H1 (cell line): ENCODE data around the gene C9orf152. TPM values are rescaled to one million over a fixed set of nuclear protein-coding genes. Genes with fewer than 3 reads are reported as not detected.

ENCODE experiments used
- CTCF ChIA-PET: fragments of 300-600 bp; sonication (Branson Sonifier 250); formaldehyde crosslinking; loops from one replicate; lab custom pipeline; 2021; ENCODE audit not compliant: partially characterized antibody; lab: Charles Lee
- POLR2A ChIA-PET: fragments of 300-600 bp; sonication (Branson Sonifier 250); formaldehyde crosslinking; loops from one replicate; lab custom pipeline; 2021; ENCODE audit warnings: inconsistent platforms; ENCODE audit not compliant: partially characterized antibody; lab: Charles Lee
- DNase-seq, 2 experiments: peaks; one replicate each; pipeline versions ENCODE4 v3.0.0 to v3.0.0-alpha.2; 2010 to 2022; ENCODE audit warnings: low spot score in 2 of 2, low read depth in 1 of 2, mixed read lengths in 1 of 2
- FAIRE-seq: peaks from 2 replicates; lab custom pipeline; 2011; peaks lifted over from hg19 to GRCh38; lab: Jason Lieb, UNC
- H2AFZ ChIP-seq: 2 replicates; pipeline ENCODE4 v1.8.1; 2012; ENCODE audit warnings: low read length, inconsistent platforms
- H2AK5ac ChIP-seq: 2 replicates; pipeline ENCODE4 v1.6.1; 2013; ENCODE audit warnings: low read depth, low read length
- H2BK120ac ChIP-seq: replicated peaks from 2 replicates; pipeline ENCODE3; 2013; ENCODE audit warnings: low read depth, low read length, inconsistent platforms
- H2BK12ac ChIP-seq: 2 replicates; pipeline ENCODE4 v1.6.1; 2013; ENCODE audit warnings: low read depth, low read length
- H2BK15ac ChIP-seq: 2 replicates; pipeline ENCODE4 v1.6.1; 2013; ENCODE audit warnings: low read length
- H2BK20ac ChIP-seq: 2 replicates; pipeline ENCODE4 v1.6.1; 2013; ENCODE audit warnings: low read length
- H2BK5ac ChIP-seq: 2 replicates; pipeline ENCODE4 v1.6.1; 2013; ENCODE audit warnings: low read depth, low read length
- H3K14ac ChIP-seq: 2 replicates; pipeline ENCODE4 v1.6.1; 2013; ENCODE audit warnings: inconsistent platforms; ENCODE audit not compliant: insufficient read length
- H3K18ac ChIP-seq: 2 replicates; pipeline ENCODE4 v1.6.1; 2013; ENCODE audit warnings: low read length; ENCODE audit errors: extremely low read depth
- H3K23ac ChIP-seq: 2 replicates; pipeline ENCODE4 v1.6.1; 2013; ENCODE audit warnings: inconsistent platforms; ENCODE audit not compliant: insufficient read length
- H3K23me2 ChIP-seq: 2 replicates; pipeline ENCODE4 v1.6.1; 2013; ENCODE audit warnings: low read depth, low read length
- H3K27ac ChIP-seq: 2 replicates; pipeline ENCODE4 v1.6.1; 2011; ENCODE audit warnings: low read depth, low read length, inconsistent platforms
- H3K27me3 ChIP-seq, 4 experiments: replicated peaks in 1 of 4; 1 replicate in 1 of 4; 2 replicates in 3 of 4; pipeline versions ENCODE4 v1.6.1 to v1.8.1; 2011 to 2013; ENCODE audit warnings: low read length in 3 of 4, mild to moderate bottlenecking in 3 of 4, inconsistent platforms in 2 of 4, mixed read lengths in 2 of 4, moderate library complexity in 1 of 4; ENCODE audit not compliant: control insufficient read depth in 3 of 4, insufficient read depth in 3 of 4; ENCODE audit errors: extremely low read depth in 1 of 4
- H3K36me3 ChIP-seq, 4 experiments: 2 replicates each; pipeline versions ENCODE4 v1.6.1 to v1.8.1; 2011 to 2013; ENCODE audit warnings: mild to moderate bottlenecking in 4 of 4, low read length in 3 of 4, moderate library complexity in 2 of 4, control low read depth in 1 of 4, inconsistent platforms in 1 of 4; ENCODE audit not compliant: insufficient read depth in 4 of 4, control insufficient read depth in 2 of 4
- H3K4ac ChIP-seq: replicated peaks from 2 replicates; pipeline ENCODE3; 2013; ENCODE audit warnings: low read length, low read depth, mixed read lengths, inconsistent platforms; ENCODE audit not compliant: insufficient read length
- H3K4me1 ChIP-seq, 4 experiments: replicated peaks in 1 of 4; 1 replicate in 1 of 4; 2 replicates in 3 of 4; pipeline versions ENCODE4 v1.6.1 to v1.8.1; 2011 to 2013; ENCODE audit warnings: low read length in 3 of 4, inconsistent platforms in 2 of 4, mixed read lengths in 1 of 4; ENCODE audit not compliant: insufficient read depth in 4 of 4, control insufficient read depth in 3 of 4
- H3K4me2 ChIP-seq, 2 experiments: 2 replicates each; pipeline versions ENCODE4 v1.6.1 to v1.8.1; 2011 to 2013; ENCODE audit warnings: low read depth in 2 of 2, low read length in 2 of 2, control low read depth in 1 of 2, inconsistent platforms in 1 of 2, mild to moderate bottlenecking in 1 of 2; ENCODE audit not compliant: insufficient read depth in 1 of 2
- H3K4me3 ChIP-seq, 4 experiments: fragments of 200-600, 300-600 bp in 1 of 4; sonication (generic), shearing (Covaris generic), sonication (Bioruptor Twin) in 1 of 4; 2 replicates each; pipeline versions ENCODE4 v1.5.1 to v1.8.1; 2011 to 2016; ENCODE audit warnings: low read length in 4 of 4, low read depth in 3 of 4, control low read depth in 2 of 4, inconsistent platforms in 2 of 4, mild to moderate bottlenecking in 2 of 4, mixed read lengths in 1 of 4, moderate library complexity in 1 of 4; ENCODE audit not compliant: insufficient read depth in 2 of 4; ENCODE audit errors: extremely low read depth in 1 of 4
- H3K56ac ChIP-seq: replicated peaks from 2 replicates; pipeline ENCODE3; 2013; ENCODE audit warnings: low read depth, mild to moderate bottlenecking, mixed read lengths, low read length, inconsistent platforms; ENCODE audit not compliant: insufficient read length
- H3K79me1 ChIP-seq: 2 replicates; pipeline ENCODE4 v1.6.1; 2013; ENCODE audit warnings: low read depth, low read length, control low read depth
- H3K79me2 ChIP-seq, 2 experiments: 2 replicates each; pipeline versions ENCODE4 v1.6.1 to v1.8.1; 2012 to 2013; ENCODE audit warnings: low read length in 2 of 2, mild to moderate bottlenecking in 2 of 2, inconsistent platforms in 1 of 2; ENCODE audit not compliant: insufficient read depth in 2 of 2, control insufficient read depth in 1 of 2
- H3K9ac ChIP-seq, 4 experiments: replicated peaks in 1 of 4; 1 replicate in 1 of 4; 2 replicates in 3 of 4; pipeline versions ENCODE4 v1.6.1 to v1.8.1; 2011 to 2013; ENCODE audit warnings: low read depth in 3 of 4, low read length in 3 of 4, control low read depth in 2 of 4, mild to moderate bottlenecking in 2 of 4, moderate library complexity in 2 of 4, inconsistent platforms in 1 of 4; ENCODE audit errors: extremely low read depth in 1 of 4
- H3K9me3 ChIP-seq, 2 experiments: 2 replicates each; pipeline versions ENCODE4 v1.6.1 to v1.8.1; 2012 to 2013; ENCODE audit warnings: mild to moderate bottlenecking in 2 of 2, moderate library complexity in 2 of 2, control low read depth in 1 of 2, inconsistent platforms in 1 of 2, low read depth in 1 of 2, low read length in 1 of 2, mixed read lengths in 1 of 2; ENCODE audit not compliant: insufficient read depth in 2 of 2
- H4K20me1 ChIP-seq, 2 experiments: replicated peaks in 1 of 2; 2 replicates each; pipeline versions ENCODE3 to v1.8.1; 2011 to 2013; ENCODE audit warnings: inconsistent platforms in 2 of 2, low read length in 2 of 2, mild to moderate bottlenecking in 1 of 2; ENCODE audit not compliant: insufficient read depth in 2 of 2, control insufficient read depth in 1 of 2
- H4K5ac ChIP-seq: 2 replicates; pipeline ENCODE4 v1.6.1; 2013; ENCODE audit warnings: low read length, low read depth, mixed read lengths, inconsistent platforms; ENCODE audit not compliant: insufficient read length
- H4K8ac ChIP-seq: 2 replicates; pipeline ENCODE4 v1.8.0; 2013; ENCODE audit warnings: mild to moderate bottlenecking, moderate library complexity, low read length, inconsistent platforms; ENCODE audit not compliant: insufficient read depth; ENCODE audit errors: extremely low read depth
- H4K91ac ChIP-seq: replicated peaks from 2 replicates; pipeline ENCODE3; 2013; ENCODE audit warnings: low read length, mixed read lengths, inconsistent platforms; ENCODE audit not compliant: insufficient read length
- CHD1 ChIP-seq: IDR thresholded peaks from 2 replicates; pipeline ENCODE4 v1.6.1; 2012; ENCODE audit warnings: low read depth, low read length, improper control_type of control experiment
- CREB1 ChIP-seq: IDR thresholded peaks from 2 replicates; pipeline ENCODE4 v1.6.1; 2012; ENCODE audit warnings: inconsistent platforms
- EZH2 ChIP-seq: fragments of 200-600 bp; sonication (generic); IDR thresholded peaks from 2 replicates; pipeline ENCODE4 v1.7.1; 2012; ENCODE audit warnings: low read depth, mild to moderate bottlenecking, moderate library complexity, low read length, inconsistent platforms; ENCODE audit not compliant: severe bottlenecking
- JUND ChIP-seq: IDR thresholded peaks from 2 replicates; pipeline ENCODE4 v1.6.1; 2011; ENCODE audit warnings: mild to moderate bottlenecking, improper control_type of control experiment, low read length
- MAFK ChIP-seq: IDR thresholded peaks from 2 replicates; pipeline ENCODE4 v1.6.1; 2012; ENCODE audit warnings: low read depth, mild to moderate bottlenecking, improper control_type of control experiment, low read length
- MAX ChIP-seq: IDR thresholded peaks from 2 replicates; pipeline ENCODE4 v1.6.1; 2012; ENCODE audit warnings: inconsistent platforms
- NANOG ChIP-seq: IDR thresholded peaks from 2 replicates; pipeline ENCODE4 v1.6.1; 2011; ENCODE audit warnings: low read length, low read depth, mild to moderate bottlenecking, inconsistent platforms; ENCODE audit not compliant: insufficient read depth, poor library complexity, severe bottlenecking
- RNF2 ChIP-seq: fragments of 200-900, 300-1000 bp; sonication (generic); IDR thresholded peaks from 2 replicates; pipeline ENCODE4 v1.7.1; 2016; ENCODE audit warnings: borderline replicate concordance, low read depth, mild to moderate bottlenecking, antibody characterized with exemption, low read length; ENCODE audit not compliant: poor library complexity, severe bottlenecking; ENCODE audit errors: missing control alignments
- SAP30 ChIP-seq: fragments of 300-600 bp; sonication (generic); IDR thresholded peaks from 2 replicates; pipeline ENCODE4 v1.7.1; 2012; ENCODE audit warnings: low read length, moderate library complexity, mild to moderate bottlenecking, inconsistent platforms; ENCODE audit not compliant: insufficient read depth, insufficient replicate concordance
- SUZ12 ChIP-seq: fragments of 200-600 bp; sonication (generic); IDR thresholded peaks from 2 replicates; pipeline ENCODE4 v1.6.1; 2012; ENCODE audit warnings: mild to moderate bottlenecking, inconsistent platforms, low read length, moderate library complexity, mixed read lengths
- TBP ChIP-seq: IDR thresholded peaks from 2 replicates; pipeline ENCODE4 v1.6.1; 2011; ENCODE audit warnings: low read depth, low read length, improper control_type of control experiment
- YY1 ChIP-seq: IDR thresholded peaks from 2 replicates; pipeline ENCODE4 v1.6.1; 2011; ENCODE audit warnings: low read depth, mild to moderate bottlenecking, low read length
- WGBS, 2 experiments: shearing (Covaris generic) in 1 of 2; methylation state at CpG; one replicate each; pipeline versions ENCODE4 v1.1.6 to v1.1.7; 2013 to 2015; ENCODE audit warnings: low lambda C conversion rate in 2 of 2, mixed read lengths in 2 of 2, inconsistent platforms in 1 of 2, low coverage in 1 of 2, missing lambda C conversion rate in 1 of 2; ENCODE audit not compliant: insufficient replicate concordance in 2 of 2, insufficient coverage in 1 of 2, insufficient read length in 1 of 2; ENCODE audit errors: extremely low coverage in 1 of 2, missing lambda C conversion rate in 1 of 2; 5-methylcytosine and 5-hydroxymethylcytosine counted together
- polyA plus RNA-seq, 7 experiments: library from polyadenylated mRNA; depleted of rRNA in 3 of 7; stranded (reverse) in 5 of 7; unstranded in 2 of 7; fragments of >200 nt in 5 of 7; fragments of 200-250 nt in 2 of 7; gene quantifications; 1 replicate in 5 of 7; 2 replicates in 1 of 7; 4 replicates in 1 of 7; pipeline versions ENCODE4 v1.2.1 to v1.2.3, GENCODE V29; 2011 to 2013; ENCODE audit warnings: missing spikeins in 2 of 7, mixed read lengths in 2 of 7
- total RNA-seq: library from RNA; stranded (reverse); fragmentation: NEBNext Ultra II Directional; extraction: Animal tissue kit (Norgen Biotek cat#: 25700); gene quantifications from 2 replicates; pipeline ENCODE4 v1.2.1, GENCODE V29; 2021

The C9orf152 gene
- total and polyA plus RNA-seq, 2 of the 8 experiments (the other 6 are each of a cell fraction or from before 2014, with no cell fraction given): not detected

GRCh38 chr9:110168486-110168885 lies 39.5 kb downstream of the C9orf152 start:
- no peak overlapping the region for H2BK20ac ChIP-seq
- H2BK5ac ChIP-seq: no peak overlapping the region
- H3K4ac ChIP-seq: no peak overlapping the region
- H3K18ac ChIP-seq: no peak overlapping the region
- H4K5ac ChIP-seq: no peak overlapping the region
- H3K4me3 ChIP-seq: no peak overlapping the region
- no peak overlapping the region for H2BK15ac ChIP-seq
- no peak overlapping the region for H2BK120ac ChIP-seq
- H4K8ac ChIP-seq: no peak overlapping the region
- 0 out of 7 replicates have a peak, but pooled peaks cover 0 to 3% (median 0%) of the 10 kb centered on the region in 4 experiments for H3K4me1 ChIP-seq
- H2BK12ac ChIP-seq: no peak overlapping the region
- peaks cover 0 to 2% of the 10 kb centered on the region in 2 experiments for H4K20me1 ChIP-seq
- H3K14ac ChIP-seq: no peak overlapping the region
- 88% methylated on average over 5 of the region's 5 CpGs; no CpG with 5 or more reads in 1 of the 2 experiments for WGBS, 2 experiments
- no peaks in the 10 kb centered on the region; the same call in 1 of the 2 replicates for H3K23me2 ChIP-seq
- H3K9ac ChIP-seq: no peak overlapping the region
- FAIRE-seq (no peak), DNase-seq (no peak)
- ChIA-PET POLR2A (no interaction called here), CTCF (no interaction called here)
- no peak overlapping the region for H3K4me2 ChIP-seq
- H3K56ac ChIP-seq: no peak overlapping the region
- no peak overlapping the region for H3K27ac ChIP-seq
- no peaks in the 10 kb centered on the region for H3K9me3 ChIP-seq
- H2AK5ac ChIP-seq: no peak overlapping the region
- TF ChIP-seq YY1 (no peak), MAX (no peak), CREB1 (no peak), RNF2 (no peak), EZH2 (no peak), TBP (no peak), JUND (no peak), CHD1 (no peak), SUZ12 (no peak), SAP30 (no peak), MAFK (no peak), NANOG (no peak)
- H3K27me3 ChIP-seq: no peaks in the 10 kb centered on the region
- no peaks in the 10 kb centered on the region for H3K79me1 ChIP-seq
- H3K23ac ChIP-seq: no peak overlapping the region
- 0 out of 8 replicates have a peak, but pooled peaks cover 0 to 4% (median 0%) of the 10 kb centered on the region in 4 experiments for H3K36me3 ChIP-seq
- no peak overlapping the region for H4K91ac ChIP-seq
- H2AFZ ChIP-seq: no peak overlapping the region
- no peaks in the 10 kb centered on the region; a peak in 1 of 4 replicates for H3K79me2 ChIP-seq
